Midbrain (tissue), 1 donor: ENCODE measurements around the gene KDM6A.
"Not testable (repeated sequence)": the region's sequence is repeated elsewhere in the genome, so short reads cannot be mapped to it uniquely, and the experiment has no call there.

ENCODE experiments used
- DNase-seq: peaks from one replicate; lab custom pipeline; 2025; lab: John Stamatoyannopoulos, UW

Gene KDM6A

DNA sequence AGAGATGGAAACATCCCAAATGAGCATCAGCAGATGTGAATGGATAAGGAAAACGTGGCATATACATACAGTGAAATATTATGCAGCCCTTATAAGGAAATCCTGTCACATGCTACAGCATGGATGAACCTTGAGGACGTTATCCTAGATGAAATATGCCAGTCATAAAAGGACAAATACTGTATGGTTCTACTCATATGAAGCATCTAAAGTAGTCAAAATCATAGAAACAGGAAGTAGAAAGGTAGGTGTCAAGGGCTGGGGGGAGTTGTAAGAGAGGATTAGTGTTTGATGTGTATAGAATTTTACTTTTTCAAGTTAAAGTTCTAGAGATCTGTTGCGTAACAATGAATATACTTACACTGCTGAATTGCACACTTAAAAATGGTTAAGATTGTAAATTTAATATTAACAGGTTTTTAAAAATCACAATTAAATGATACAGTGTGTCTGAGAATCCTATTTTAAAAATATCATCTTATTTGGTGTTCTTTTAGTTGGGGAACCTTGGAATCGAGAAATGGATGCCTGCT lies 58.5 kb downstream of the KDM6A start:
- no peak for DNase-seq

DNA sequence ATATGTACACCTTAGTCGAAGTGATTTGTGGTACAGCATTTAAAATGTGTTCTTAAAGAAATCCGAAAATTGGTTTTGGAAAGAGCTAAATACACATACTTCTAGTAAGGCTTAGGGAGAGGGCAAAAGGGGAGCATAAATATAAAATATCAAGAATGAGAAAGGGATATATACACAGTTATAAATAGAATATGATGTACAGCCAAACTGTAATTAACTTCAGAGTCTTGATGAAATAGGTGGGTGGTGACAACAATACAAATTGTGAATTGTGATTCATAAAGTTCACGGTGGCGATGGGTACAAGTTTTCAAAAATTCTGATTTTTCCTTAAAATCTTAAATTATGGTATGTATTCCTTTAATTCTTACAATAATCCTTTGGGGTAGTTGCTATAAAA lies 62.2 kb downstream of the KDM6A start:
- no peak for DNase-seq

DNA sequence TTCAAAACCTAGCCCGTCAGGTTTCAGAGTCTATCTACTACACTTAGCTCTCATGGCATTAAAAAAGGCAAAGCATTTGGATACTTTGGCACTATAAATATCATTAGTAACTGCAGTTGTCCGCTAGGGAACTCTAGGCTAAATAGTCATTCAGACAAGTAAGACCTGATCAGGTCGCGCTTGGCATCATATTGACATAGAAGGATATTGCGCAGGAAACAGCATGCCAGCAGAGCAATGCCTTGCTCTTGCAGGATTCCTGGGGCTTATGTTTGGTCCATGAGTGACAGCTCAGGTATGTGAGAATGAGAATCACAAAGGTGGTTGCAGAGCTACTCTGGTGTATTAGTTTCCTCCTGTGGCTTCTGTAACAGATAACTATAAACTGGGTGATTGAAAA lies 62.7 kb downstream of the KDM6A start:
- DNase-seq, result no peak

DNA sequence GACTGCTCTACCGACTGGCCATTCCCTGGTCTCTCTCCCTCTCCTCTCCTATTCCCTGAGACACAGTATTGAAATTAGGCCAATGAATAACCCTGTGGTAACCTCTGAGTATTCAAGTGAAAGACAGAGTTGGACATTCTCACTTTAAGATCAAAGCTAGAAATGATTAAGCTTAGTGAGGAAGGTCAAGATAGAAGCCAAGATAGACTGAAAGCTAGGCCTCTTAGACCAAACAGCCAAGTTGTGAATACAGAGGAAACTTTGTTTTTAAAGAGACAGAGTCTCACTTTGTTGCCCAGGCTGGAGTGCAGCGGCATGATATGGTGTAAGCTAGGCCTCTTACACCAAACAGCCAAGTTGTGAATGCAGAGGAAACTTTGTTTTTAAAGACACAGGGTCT lies 64.6 kb downstream of the KDM6A start:
- peak; percentile 41 for DNase-seq

DNA sequence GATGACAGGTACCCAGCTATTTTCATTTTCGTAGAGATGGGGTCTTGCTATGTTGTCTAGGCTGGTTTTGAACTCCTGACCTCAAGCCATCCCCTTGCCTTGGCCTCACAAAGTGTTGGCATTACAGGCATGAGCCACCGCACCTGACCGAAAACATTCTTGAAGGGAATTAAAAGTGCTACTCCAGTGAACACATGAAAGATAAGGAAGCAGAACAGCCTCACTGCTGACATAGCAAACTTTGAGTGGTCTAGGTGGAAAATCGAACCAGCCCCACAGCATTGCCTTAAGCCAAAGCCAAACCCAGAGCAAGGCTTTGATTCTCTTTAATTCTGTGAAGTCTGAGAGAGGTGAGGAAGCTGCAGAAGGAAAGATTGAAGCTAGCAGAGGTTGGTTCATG lies 65.1 kb downstream of the KDM6A start:
- no peak for DNase-seq

DNA sequence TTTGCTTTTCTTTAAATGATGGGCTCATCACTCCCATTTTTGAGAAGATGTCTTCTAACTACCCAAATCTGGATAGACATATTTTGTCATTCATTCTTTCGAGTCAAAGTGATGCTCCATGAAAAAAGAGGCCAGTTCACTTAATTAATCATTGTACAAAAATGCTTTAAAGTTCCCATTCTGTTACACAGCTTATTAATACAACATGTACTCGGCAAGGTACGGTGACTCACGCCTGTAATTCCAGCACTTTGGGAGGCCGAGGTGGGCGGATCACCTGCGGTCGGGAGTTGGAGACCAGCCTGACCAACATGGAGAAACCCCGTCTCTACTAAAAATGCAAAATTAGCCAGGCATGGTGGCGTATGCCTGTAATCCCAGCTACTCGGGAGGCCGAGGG lies 67.6 kb downstream of the KDM6A start:
- DNase-seq, result not testable (repeated sequence)

DNA sequence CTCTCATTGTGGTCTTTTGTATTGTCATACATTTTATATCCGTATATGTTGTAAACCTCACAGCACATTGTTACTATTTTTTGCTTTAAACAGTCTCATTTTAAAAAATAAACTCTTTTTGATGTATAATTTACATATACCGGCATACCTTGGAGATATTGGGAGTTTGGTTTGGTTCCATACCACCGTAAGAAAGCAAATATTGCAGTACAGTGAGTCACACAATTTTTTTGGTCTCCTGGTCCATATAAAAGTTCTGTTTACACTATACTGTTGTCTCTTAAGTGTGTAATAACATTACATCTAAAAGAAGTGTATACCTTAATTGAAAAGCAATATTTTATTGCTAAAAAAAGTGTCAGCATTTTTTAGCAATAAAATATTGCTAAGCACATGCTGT lies 70.0 kb downstream of the KDM6A start:
- no peak for DNase-seq

DNA sequence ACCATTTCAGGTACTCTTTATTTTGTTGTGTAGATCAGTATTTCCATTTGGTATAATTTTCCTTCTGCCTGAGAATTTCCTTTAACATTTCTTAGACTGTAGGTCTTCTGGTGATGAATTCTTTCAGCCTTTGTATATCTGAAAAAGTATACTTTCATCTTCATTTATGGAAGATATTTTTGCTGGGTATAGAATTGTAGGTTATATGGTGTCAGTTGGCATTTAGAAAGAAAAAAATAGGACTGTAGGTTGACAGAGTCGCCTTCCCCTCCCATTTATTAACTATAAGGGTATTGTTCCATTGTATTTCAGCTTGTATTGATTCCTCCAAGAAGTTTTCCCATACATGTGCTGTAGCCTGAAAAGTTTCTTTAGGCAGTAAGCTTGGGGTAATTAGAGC lies 71.9 kb downstream of the KDM6A start:
- DNase-seq, result no peak

DNA sequence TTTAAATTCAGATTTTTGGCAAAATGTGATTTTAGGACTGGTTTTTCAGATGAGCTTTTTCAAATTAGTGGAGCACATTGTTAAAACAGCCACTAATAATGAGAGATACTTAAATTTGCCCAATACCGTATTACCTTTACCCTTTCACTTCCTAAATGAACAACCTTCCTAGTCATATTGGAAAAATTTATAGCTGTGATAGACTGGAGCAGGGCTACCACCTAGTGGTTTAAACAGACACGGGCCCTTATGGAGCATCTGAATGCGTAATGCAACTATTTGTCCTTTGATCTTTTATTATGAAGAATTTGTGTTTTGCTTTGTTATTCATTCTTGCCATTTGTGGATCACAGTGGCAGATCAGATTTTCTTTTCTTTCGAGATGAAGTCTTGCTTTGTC lies 72.7 kb downstream of the KDM6A start:
- DNase-seq, result no peak

DNA sequence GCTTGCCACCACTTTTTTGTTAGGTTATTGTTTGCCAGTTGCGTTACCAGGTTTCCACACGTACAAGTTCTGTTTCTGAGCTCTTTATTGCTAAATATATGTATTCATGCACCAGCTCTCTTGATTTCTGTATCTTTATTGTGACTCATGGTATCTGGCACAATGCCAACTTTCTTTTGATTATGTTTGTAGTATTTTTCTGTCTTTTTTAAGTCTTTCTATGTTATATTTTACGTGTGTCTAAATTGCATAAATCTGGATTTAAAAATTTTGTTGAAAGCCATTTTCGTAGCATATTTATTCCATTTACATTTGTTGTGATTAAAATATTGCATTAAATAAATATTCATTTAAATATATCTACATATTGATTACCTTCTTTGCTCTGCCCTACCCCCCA lies 73.8 kb downstream of the KDM6A start:
- DNase-seq, result no peak

DNA sequence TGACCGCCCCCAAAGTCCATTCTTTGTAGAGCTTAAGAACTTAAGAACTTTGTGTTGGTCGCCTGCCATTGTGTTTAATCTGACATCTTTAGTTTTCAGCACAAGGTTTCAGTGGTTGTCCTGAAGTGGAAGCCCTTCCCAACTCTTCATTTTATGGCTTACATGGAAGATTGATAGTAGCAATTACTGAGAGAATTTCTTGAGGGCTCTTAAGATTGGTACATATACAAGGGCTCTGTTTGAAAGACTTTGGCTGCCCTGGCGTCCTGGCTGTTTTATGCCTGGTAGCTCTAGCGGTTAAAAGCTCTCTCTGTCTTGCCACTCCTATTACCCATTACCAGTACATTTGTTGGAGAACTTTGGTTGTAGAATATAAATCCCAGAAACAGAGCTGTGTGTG lies 75.0 kb downstream of the KDM6A start:
- no peak for DNase-seq

DNA sequence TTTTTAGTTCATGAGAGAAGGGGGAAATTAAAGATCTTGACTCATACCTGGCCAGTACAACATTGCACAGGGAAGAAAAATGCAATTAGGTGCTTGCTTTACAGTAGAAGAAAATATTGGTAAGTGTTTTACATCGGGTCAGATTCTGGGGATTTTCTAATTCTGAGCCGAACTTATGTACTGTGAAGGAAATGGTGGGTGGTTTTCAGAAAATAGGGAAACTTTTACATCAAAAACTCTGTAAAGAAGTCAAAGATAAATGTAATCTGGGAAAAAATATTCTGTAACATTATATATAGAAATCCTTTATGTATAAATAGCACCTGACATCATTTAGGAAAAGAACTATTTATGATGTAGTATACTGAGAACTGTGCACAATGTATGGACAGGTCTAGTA lies 75.4 kb downstream of the KDM6A start:
- DNase-seq, result no peak

DNA sequence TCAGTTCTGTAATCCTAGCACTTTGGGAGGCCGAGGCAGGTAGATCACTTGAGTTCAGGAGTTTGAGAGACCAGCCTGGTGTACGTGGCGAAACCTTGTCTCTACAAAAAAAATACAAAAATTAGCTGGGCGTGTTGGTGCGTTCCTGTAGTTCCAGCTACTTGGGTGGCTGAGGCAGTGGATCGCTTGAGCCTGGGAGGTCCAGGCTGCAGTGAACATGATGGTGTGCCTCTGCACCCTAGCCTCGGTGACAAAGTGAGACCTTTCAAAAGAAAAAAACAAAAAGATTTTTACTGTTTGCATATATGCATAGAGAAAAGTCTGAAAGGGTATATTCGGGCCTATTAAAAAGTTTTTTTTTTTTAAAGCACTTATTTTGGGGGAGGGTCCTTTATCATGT lies 76.1 kb downstream of the KDM6A start:
- DNase-seq, result no peak

DNA sequence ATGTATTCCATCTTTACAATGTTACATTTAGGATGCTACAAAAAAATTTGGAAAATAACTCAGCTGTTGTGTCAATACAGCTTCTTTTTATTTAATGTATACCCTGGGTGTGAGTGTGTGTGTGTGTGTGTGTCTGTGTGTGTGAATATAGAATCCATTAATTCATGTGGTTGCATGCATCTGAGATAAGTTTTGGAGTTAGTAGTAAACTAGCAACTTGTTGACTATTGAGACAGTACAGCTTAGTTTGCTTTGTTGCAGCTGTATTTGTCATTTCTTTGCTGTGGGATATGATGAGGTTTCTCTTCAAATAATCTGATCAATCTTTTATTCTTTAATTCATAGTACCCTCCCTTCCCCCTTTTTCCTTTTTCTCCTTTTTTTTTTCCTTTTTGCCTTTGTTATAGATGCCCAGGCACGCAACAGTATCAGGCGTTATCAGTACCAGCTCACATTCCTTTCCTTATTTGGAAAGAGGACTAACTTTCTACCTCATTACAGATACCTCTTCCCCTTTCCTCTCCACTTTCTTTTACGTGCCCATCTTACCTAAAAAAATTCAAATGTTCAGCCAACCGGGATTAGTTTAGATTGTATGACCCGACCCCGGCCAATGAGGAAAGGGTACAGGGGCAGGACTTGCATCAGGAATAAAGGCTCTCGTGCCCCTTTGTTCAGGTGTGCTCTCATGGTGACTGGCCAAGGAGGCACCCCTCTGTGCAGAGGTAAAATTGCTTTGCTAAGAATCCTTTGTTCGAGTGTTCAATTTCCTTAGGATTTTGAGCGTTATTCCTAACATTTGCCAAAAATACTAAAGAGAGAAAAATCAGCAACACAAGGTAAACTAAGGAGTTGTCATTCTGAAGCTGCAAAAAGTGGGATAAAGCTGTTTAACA lies 77.7 kb downstream of the KDM6A start:
- not testable (repeated sequence) for DNase-seq

DNA sequence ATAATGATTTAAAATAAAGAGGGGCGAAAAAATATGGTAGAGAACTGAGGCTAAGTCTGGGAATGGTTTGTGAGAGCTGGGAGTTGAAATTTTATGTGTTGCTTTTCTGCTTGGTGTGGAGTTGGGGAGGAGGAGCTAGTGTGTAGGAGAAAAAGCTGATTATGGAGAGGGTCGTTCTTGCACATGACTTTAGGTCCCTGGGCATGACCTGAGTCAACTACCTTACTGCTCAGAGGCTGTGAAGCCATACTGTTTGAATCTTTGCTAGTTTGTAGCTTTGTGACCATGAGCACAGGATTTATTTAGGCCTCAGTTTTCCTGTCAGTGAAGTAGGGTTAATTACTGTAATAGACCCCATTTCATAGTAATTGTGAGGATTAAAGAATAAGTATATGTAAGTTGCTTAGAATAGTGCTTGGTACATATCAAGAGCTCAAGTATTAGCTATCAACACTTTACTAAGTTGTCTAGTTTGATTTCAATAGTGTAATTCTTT lies 78.6 kb downstream of the KDM6A start:
- DNase-seq, result no peak

DNA sequence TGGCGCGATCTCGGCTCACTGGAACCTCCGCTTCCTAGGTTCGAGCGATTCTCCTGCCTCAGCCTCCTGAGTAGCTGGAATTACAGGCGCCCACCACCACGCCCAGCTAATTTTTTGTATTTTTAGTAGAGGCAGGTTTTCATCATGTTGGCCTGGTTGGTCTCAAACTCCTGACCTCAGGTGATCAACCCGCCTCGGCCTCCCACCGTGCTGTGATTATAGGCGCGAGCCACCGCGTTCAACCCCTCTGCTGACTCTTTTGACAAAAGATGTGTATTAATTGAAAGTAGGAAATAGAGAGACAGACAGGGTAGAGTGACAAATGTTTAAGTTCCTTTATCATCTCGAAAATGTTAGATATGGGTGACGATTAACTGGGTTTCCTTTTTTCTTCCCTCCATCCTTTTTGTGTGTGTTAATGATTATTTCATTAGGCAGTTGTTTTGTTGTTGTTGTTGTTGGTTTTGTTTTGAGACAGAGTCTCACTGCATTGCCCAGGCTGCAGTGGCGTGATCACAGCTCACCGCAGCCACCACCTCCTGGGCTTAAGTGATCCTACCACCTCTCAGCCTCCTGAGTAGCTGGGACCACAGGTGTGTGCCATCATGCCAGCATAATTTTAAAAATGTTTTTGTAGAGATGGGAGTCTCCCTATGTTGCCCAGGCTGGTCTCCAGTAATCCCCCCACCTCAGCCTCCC lies 79.5 kb downstream of the KDM6A start:
- no peak for DNase-seq

DNA sequence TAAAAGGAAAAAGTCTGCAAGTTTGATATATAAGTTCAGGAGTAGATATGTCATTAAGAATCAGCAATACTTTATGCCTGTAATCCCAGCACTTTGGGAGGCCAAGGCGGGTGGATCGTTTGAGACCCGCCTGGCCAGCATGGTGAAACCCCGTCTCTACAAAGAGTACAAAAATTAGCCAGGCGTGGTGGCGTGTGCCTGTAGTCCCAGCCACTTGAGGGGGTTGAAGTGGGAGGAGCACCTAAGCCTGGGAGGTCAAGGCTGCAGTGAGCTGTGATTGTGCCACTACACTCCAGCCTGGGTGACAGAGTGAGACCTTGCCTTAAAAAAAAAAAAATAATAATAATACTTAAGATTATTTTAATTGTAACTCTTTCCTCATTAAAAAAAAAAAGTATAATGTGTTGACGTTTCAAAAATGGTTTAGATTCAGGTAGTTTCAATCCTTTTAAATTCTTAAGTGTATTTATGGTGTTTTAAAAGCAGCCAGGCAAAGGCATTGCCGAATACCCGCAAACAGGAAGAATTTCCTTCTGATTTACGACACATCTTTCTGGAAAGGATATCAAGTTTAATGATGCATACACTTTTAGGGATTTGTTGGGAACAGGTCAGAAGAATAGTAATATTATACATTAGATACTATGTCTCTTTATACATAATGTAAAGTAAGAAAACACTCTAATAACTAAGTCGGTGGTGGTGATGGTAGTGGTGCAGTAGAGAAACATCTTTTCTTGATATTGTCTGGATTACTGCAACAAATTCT lies 80.9 kb downstream of the KDM6A start:
- DNase-seq, result no peak

DNA sequence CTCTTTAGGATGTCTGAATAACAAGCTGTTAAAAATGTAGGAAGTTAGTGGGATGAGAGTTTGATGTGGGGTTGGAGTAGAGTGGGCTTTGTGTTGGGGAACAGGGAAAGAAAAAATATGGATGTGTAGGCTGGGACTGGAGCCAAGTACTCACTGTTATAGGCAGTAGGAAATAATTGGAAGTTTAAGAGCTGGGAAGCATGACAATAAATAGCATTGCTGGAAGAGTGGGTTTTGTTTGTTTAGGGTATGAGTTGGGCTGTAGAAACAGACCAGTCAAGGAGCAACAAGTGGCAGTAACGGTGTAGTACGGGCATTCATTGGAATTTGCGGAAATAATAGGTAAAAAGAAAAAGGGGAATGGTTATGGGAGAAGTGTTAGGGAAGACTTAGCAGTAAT lies 81.6 kb downstream of the KDM6A start:
- no peak for DNase-seq

DNA sequence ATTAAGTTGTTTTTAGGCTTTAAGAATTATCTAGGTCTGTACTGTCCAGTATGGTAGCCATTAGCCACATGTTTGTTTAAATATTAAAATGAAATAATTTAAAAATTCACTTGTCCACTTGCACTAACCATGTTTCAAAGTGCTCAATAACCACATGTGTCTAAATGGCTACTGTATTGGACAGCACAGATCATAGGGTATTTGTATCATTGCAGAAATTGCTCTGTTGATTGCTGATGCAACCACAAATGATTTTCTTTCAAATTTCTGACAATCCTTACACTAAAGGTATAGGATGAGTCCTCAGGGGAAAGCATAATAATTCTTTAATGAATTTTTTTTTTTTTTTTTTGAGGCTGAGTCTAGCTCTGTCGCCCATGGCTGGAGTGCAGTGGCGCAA lies 84.9 kb downstream of the KDM6A start:
- DNase-seq, result no peak

DNA sequence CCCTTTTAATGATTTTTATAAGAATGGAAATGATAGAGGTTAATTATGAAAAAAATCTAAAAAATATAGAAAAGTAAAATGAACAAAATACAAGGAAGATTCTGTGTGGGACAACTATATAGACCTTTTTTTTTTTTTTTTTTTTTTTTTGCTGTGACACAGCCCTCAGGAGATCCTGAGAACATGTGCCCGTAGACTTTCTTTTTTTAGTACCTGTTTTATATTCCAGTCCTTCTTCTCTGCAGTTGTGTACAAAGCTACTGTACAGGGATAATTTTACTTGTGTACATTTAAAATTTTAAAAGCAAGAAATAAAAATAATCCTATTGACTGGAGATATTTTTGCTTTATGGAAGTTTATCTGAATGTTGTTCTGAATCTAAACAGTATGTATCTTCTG lies 85.5 kb downstream of the KDM6A start:
- no peak for DNase-seq

DNA sequence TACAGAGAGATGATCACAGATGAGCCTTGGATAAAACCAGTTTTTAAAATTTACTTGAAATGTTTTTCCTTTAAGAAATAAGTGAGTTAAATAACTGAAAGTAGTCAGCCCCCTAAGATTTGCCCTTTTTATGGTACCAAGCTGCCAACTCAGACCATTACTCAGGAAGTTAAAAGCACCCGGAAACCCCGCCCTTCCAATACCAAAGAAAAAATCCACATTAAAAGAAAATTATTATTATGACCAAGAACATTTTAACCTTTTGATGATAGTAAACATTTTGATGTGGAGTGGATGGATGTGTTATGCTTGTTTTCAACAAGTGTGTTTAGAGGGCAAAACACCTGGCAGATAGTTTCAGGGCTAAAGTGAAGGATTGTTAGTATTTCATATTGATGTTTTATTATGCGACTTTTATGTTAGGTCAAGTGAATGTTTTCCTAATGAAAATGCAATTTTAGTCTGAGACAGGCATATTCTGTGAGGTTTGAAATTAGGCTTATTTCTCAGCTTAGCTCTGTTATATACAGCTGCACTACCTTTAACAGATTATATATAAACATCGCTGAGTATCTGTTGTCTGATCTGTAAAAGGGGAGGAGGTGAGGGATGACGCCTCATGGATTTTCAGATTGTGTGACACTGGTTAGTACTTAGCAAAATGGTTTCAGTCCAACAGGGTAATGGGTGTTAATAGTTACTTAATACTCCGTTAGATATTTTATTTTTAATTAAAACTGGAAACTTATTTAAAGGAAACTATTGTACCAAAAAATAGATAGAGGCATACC lies 89.0 kb downstream of the KDM6A start:
- no peak for DNase-seq

DNA sequence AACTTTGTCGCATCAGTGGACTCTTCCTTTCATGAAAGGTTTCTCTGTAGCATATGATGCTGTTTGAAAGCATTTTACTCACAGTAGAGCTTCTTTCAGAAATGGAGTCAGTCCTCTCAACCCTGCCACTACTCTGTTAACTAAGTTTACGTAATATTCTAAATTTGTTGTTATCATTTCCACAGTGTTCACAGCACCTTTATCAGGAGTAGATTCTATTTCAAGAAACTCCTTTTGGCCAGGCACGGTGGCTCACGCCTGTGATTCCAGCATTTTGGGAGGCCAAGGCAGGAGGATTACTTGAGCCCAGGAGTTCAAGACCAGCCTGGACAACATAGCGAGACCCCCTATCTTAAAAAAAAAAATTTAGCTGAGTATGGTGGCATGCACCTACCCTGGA lies 90.0 kb downstream of the KDM6A start:
- no peak for DNase-seq
